ENCODE data around the gene NOM1.

DNA sequence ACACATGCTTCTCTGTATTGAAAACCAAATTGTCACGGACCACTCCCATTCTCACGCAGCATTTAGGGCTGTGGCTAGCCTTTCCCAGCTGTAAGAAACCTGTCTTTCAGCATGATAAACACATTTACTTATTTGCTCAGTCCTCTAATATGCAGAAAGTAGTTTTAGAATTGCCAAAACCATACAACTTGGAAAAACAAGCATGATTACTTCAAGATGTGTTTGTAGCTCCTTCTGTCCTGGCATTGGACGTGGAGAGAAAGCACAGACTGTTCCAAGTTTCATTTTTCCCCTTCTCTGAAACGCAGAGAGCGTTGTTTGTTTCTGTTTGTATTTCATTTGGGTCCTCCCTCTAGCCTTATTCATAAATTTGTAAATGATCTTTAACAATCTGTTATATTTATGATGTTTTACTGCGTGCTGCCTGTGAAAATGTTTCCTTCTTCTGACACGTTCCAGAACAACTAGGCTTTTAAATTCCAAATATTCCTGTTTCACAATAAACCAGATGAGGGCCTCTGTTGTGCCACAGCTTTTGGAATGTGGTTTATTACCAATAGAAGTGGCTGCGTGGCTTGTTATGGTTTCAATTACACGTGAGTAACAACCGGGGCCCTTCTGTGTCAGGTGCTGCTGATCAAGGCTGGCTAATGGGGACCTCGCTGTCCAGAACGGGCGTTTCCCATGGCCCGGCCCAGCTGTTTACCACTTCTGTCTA lies 34.8 kb downstream of the NOM1 start:
- TF ChIP-seq REST (IDR thresholded peaks at IDR 0.05; ENCODE audit: insufficient read depth in 1 of 2, low read depth in 2 of 2, low read length in 2 of 2) (no peak), POLR2AphosphoS5 (IDR thresholded peaks at IDR 0.05; ENCODE audit: low read depth, low read length) (no peak)

All from PFSK-1 (cell line).